Keratinocyte (primary cell): ENCODE measurements around the gene FBN1.

Experiments used
- CTCF ChIP-seq, 3 experiments: IDR thresholded peaks in 1 of 3; conservative IDR thresholded peaks in 1 of 3; optimal IDR thresholded peaks in 1 of 3; 2 replicates in 2 of 3; 3 replicates in 1 of 3; pipeline versions ENCODE3 to v1.5.1; 2011; ENCODE audit warnings: low read length in 3 of 3, mild to moderate bottlenecking in 3 of 3, moderate library complexity in 2 of 3, control low read depth in 1 of 3, inconsistent platforms in 1 of 3; ENCODE audit not compliant: insufficient read depth in 2 of 3; ENCODE audit errors: extremely low read depth in 1 of 3
- EZH2 ChIP-seq: IDR thresholded peaks from one replicate; pipeline ENCODE4 v1.6.1; 2012; ENCODE audit warnings: inconsistent platforms, mild to moderate bottlenecking, low read length, moderate library complexity

DNA sequence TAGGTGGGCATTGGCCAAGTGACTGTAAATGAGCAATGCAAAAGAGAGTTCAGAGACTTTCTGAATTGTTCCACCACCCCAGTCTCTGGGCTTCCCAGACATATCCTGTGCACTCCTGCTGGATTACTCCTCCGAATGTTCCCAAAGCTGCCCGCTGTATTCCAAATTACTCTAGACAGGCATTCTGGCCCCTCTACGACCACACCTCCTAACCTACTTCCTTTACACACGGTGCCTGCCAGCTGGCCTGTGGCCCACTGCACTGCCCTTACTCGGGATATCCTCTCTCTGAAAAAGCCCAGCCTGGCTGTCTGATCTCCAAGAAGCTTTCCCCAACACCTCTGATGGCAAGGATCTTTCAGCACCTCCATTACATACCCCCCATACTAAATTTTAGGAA, 247.7 kb downstream of the FBN1 start:
- no peak for TF ChIP-seq CTCF (optimal IDR thresholded peaks at IDR 0.05 in 1 of 3, IDR thresholded peaks at IDR 0.05 in 1 of 3, conservative IDR thresholded peaks at IDR 0.05 in 1 of 3; ENCODE audit: extremely low read depth in 1 of 3, insufficient read depth in 2 of 3, low read length in 3 of 3)
- no peak for TF ChIP-seq EZH2
